HUES64 (cell line): Measurements from ENCODE around the gene USB1.

Source experiments
- H3K27ac ChIP-seq: 2 replicates; pipeline ENCODE4 v1.7.0; 2013; ENCODE audit warnings: low read depth, low read length, inconsistent platforms
- H3K27me3 ChIP-seq: 2 replicates; pipeline ENCODE4 v1.6.1; 2013; ENCODE audit warnings: mild to moderate bottlenecking, low read length; ENCODE audit not compliant: insufficient read depth
- H3K36me3 ChIP-seq: 2 replicates; pipeline ENCODE4 v1.6.1; 2013; ENCODE audit warnings: mild to moderate bottlenecking, low read length; ENCODE audit not compliant: insufficient read depth
- H3K4me1 ChIP-seq: 2 replicates; pipeline ENCODE4 v1.6.1; 2013; ENCODE audit warnings: mild to moderate bottlenecking, low read length, moderate library complexity; ENCODE audit not compliant: insufficient read depth
- H3K4me3 ChIP-seq: 2 replicates; pipeline ENCODE4 v1.5.1; 2013; ENCODE audit warnings: mild to moderate bottlenecking, low read length, moderate library complexity
- H3K9ac ChIP-seq: 2 replicates; pipeline ENCODE4 v1.6.1; 2013; ENCODE audit warnings: mild to moderate bottlenecking, low read depth, low read length
- H3K9me3 ChIP-seq: 2 replicates; pipeline ENCODE4 v1.6.1; 2013; ENCODE audit warnings: low read depth, low read length; ENCODE audit not compliant: insufficient read depth
- WGBS: fragments of 150-250, 120-280 bp; methylation state at CpG from one replicate; pipeline ENCODE4 v1.1.7; 2013; ENCODE audit warnings: missing lambda C conversion rate; 5-methylcytosine and 5-hydroxymethylcytosine counted together

The USB1 gene

DNA sequence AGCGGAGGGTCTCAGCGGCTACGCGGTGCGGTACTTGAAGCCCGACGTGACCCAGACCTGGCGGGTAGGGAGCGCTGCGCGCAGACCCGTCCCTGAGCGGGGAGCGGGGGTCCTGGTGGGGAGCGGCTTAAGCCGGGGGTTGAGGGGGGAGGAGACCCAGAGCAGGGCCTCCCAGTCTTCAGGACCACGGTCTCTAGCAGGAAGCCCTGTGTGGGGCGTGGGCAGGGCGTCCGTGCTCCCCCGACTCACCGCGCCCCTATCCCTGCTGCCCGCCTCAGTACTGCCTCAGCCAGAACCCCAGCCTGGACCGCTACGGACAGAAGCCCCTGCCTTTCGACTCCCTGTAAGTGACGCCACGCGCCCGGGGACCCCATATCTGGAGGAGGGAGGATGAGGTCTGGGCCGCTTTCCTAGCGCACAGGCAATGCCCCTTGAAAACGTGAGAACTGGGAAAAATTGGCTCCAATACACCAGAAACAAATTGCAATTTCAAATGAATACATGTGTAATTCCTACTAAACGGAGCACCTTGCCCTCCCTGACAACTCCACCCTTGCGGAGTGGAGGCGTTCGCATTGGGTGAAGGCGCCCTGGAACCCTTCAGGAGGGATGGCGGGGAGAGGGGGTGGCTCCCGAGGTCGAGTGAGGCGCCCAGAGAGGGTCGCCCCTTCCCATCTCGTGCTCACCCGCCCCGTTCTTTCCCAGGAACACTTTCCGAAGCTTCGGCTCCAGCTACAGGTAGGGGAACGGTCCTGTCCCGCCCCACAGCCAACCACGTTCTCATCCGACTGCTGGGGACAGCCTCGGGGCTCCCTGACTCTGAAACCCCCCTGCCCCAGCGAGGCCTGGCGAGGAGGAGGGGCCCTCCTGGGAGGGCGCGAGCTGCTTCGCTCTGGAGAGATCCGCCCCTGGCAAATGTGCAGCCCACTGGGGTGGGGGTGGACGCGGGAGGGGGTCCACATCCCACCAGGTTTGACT, 15.7 kb upstream of the USB1 start:
- H3K27ac ChIP-seq = no peak overlapping the region
- peak overlapping the region; percentile 69 for H3K4me3 ChIP-seq
- no peaks in the 10 kb centered on the region for H3K9me3 ChIP-seq
- peaks cover 37% of the 10 kb centered on the region for H3K27me3 ChIP-seq
- H3K36me3 ChIP-seq = no peaks in the 10 kb centered on the region
- no peaks in the 10 kb centered on the region; the same call in 1 of the 2 replicates for H3K4me1 ChIP-seq
- WGBS = 5% methylated on average over 62 of the region's 62 CpGs
- H3K9ac ChIP-seq = peak overlapping the region; percentile 30; the same call in 1 of the 2 replicates

DNA sequence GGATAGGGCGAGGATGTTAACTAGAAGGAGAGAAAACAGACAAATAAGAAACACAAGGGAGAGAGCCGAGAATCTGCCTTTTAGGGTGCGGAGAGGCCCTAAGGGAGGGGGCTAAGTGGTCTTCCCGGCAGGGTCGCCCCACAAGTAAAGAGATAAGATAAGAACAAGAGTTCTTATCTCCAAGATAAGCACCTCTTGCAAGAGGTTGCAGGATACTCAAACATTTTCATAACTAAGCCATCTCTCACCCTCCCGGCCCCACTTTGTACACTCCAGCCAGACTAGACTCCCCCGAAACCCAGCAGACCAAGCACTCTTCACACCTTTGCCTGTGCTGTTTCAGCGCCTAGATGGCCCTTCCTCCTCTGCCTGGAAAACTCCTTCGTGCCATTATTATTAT, 15.0 kb upstream of the USB1 start:
- Histone ChIP-seq H3K4me3 (peak overlapping the region; percentile 69; the same call in 1 of the 2 replicates), H3K4me1 (no peaks in the 10 kb centered on the region; the same call in 1 of the 2 replicates), H3K27me3 (peaks cover 37% of the 10 kb centered on the region), H3K9ac (no peak overlapping the region), H3K36me3 (no peaks in the 10 kb centered on the region), H3K9me3 (no peaks in the 10 kb centered on the region), H3K27ac (no peak overlapping the region)
- WGBS = 73% methylated on average over 7 of the region's 9 CpGs

- Histone ChIP-seq H3K36me3 (no peaks in the 10 kb centered on the region), H3K9me3 (no peaks in the 10 kb centered on the region), H3K27ac (no peak overlapping the region), H3K27me3 (peaks cover 37% of the 10 kb centered on the region), H3K4me1 (no peaks in the 10 kb centered on the region; the same call in 1 of the 2 replicates), H3K4me3 (no peak overlapping the region), H3K9ac (no peak overlapping the region)
- 91% methylated on average over 7 of the region's 8 CpGs for WGBS
Observed at GRCh38 chr16:57987441-57988177, 13.6 kb upstream of the USB1 start.

- H3K4me3 ChIP-seq = no peak overlapping the region
- H3K9ac ChIP-seq = no peak overlapping the region
- no peaks in the 10 kb centered on the region; the same call in 1 of the 2 replicates for H3K4me1 ChIP-seq
- H3K27ac ChIP-seq = no peak overlapping the region
- H3K36me3 ChIP-seq = no peaks in the 10 kb centered on the region
- H3K9me3 ChIP-seq = no peaks in the 10 kb centered on the region
- 90% methylated on average over 1 of the region's 1 CpG for WGBS
- H3K27me3 ChIP-seq = peaks cover 32% of the 10 kb centered on the region
Observed at GRCh38 chr16:57988929-57989328, 12.3 kb upstream of the USB1 start.

GRCh38 chr16:57991551-57992059, 9.6 kb upstream of the USB1 start:
- no peaks in the 10 kb centered on the region for H3K4me1 ChIP-seq
- 88% methylated on average over 11 of the region's 11 CpGs for WGBS
- H3K9ac ChIP-seq = no peak overlapping the region
- H3K27ac ChIP-seq = no peak overlapping the region
- no peaks in the 10 kb centered on the region for H3K36me3 ChIP-seq
- no peaks in the 10 kb centered on the region for H3K9me3 ChIP-seq
- H3K27me3 ChIP-seq = peaks cover 7% of the 10 kb centered on the region
- no peak overlapping the region for H3K4me3 ChIP-seq

DNA sequence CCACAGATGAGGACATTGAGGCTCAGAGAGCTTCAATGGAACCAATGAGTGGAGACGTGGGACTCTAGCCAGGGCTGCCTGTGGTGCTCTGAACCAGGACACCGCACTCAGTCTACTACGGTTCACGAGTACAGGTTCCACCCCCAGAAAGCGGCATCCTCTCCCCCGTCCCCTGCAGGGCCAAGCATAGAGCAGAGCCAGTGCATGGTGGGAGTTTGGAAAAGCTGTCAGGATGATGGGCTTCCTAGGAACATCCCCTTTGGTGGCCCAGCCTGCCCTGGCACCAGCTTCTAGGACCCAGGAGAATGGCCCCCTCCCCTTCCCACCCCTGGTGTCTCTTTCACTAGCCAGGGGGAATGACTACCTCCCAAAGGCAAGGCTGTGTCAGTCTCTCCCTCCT, 9.1 kb upstream of the USB1 start:
- 93% methylated on average over 6 of the region's 6 CpGs for WGBS
- Histone ChIP-seq H3K4me3 (no peak overlapping the region), H3K4me1 (no peaks in the 10 kb centered on the region), H3K36me3 (no peaks in the 10 kb centered on the region), H3K9ac (no peak overlapping the region), H3K9me3 (no peaks in the 10 kb centered on the region), H3K27ac (no peak overlapping the region), H3K27me3 (peaks cover 2% of the 10 kb centered on the region)

GRCh38 chr16:57993438-57993837, 7.8 kb upstream of the USB1 start:
- Histone ChIP-seq H3K27me3 (no peaks in the 10 kb centered on the region), H3K9ac (no peak overlapping the region), H3K36me3 (no peaks in the 10 kb centered on the region; the same call in 1 of the 2 replicates), H3K9me3 (no peaks in the 10 kb centered on the region), H3K4me3 (no peak overlapping the region), H3K4me1 (no peaks in the 10 kb centered on the region), H3K27ac (peak overlapping the region; percentile 10; the same call in 1 of the 2 replicates)
- WGBS = 96% methylated on average over 8 of the region's 8 CpGs

- Histone ChIP-seq H3K9ac (no peak overlapping the region), H3K27me3 (no peaks in the 10 kb centered on the region), H3K4me3 (no peak overlapping the region), H3K27ac (no peak overlapping the region; the same call in 1 of the 2 replicates), H3K9me3 (no peaks in the 10 kb centered on the region), H3K36me3 (no peaks in the 10 kb centered on the region; the same call in 1 of the 2 replicates), H3K4me1 (no peaks in the 10 kb centered on the region)
- 97% methylated on average over 5 of the region's 5 CpGs for WGBS
Observed at GRCh38 chr16:57993897-57994296, 7.3 kb upstream of the USB1 start.

DNA sequence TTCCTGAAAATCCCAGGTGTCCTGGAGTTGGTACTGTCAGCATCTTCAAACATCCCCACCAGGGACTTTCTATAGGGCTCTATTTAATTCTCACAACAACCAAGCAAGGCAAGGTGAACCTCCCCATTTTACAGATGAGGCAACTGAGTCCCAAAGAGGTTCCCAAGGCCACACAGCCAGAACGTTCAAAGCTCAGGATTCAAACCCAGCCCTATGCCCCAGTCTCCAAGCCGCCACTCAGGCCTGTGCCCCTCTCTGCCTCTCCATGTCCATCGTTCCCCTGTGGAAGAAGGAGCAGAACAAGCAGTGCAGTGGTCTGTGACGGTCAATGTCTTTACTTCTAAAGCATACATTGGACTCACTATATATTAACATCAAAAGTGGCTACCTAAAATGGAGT, 6.8 kb upstream of the USB1 start:
- Histone ChIP-seq H3K27me3 (no peaks in the 10 kb centered on the region), H3K9me3 (no peaks in the 10 kb centered on the region), H3K9ac (no peak overlapping the region), H3K27ac (no peak overlapping the region), H3K4me3 (no peak overlapping the region), H3K4me1 (peaks cover 3% of the 10 kb centered on the region; the same call in 1 of the 2 replicates), H3K36me3 (no peaks in the 10 kb centered on the region; the same call in 1 of the 2 replicates)
- 92% methylated on average over 4 of the region's 4 CpGs for WGBS

GRCh38 chr16:57994778-57995177, 6.4 kb upstream of the USB1 start:
- WGBS = 50% methylated on average over 4 of the region's 4 CpGs
- no peaks in the 10 kb centered on the region for H3K9me3 ChIP-seq

More at GRCh38 chr16:57994778-57995177, 6.4 kb upstream of the USB1 start:
- Histone ChIP-seq H3K36me3 (no peaks in the 10 kb centered on the region; the same call in 1 of the 2 replicates), H3K27ac (no peak overlapping the region), H3K4me3 (no peak overlapping the region), H3K4me1 (peaks cover 8% of the 10 kb centered on the region; the same call in 1 of the 2 replicates), H3K27me3 (peaks cover 4% of the 10 kb centered on the region; the same call in 1 of the 2 replicates), H3K9ac (no peak overlapping the region)
